NCI-H2107 (cell line): ENCODE data around the gene ROBO4.

Experiments used
- DNase-seq: peaks from one replicate; lab custom pipeline; 2025; lab: John Stamatoyannopoulos, UW

Gene ROBO4

GRCh38 chr11:124840666-124841065 lies 57.0 kb downstream of the ROBO4 start:
- no peak for DNase-seq

GRCh38 chr11:124839972-124840621 lies 57.6 kb downstream of the ROBO4 start:
- no peak for DNase-seq

- no peak for DNase-seq
Measured at GRCh38 chr11:124839128-124839971, 58.3 kb downstream of the ROBO4 start.

GRCh38 chr11:124838805-124839127 lies 58.9 kb downstream of the ROBO4 start:
- no peak for DNase-seq

GRCh38 chr11:124837491-124837856 lies 60.2 kb downstream of the ROBO4 start:
- no peak for DNase-seq

- no peak for DNase-seq
Measured at GRCh38 chr11:124835918-124836317, 61.7 kb downstream of the ROBO4 start.

- DNase-seq, result no peak
Measured at GRCh38 chr11:124834526-124835180, 63.0 kb downstream of the ROBO4 start.
